Purkinje cell (primary cell): ENCODE results near the gene KATNBL1. TPM values are rescaled to one million over a fixed set of nuclear protein-coding genes. Genes with fewer than 3 reads are reported as not detected.

Source experiments
- polyA plus RNA-seq: library from polyadenylated mRNA; unstranded; fragments of >200 nt; fragmentation: Nextera tagmentation; gene quantifications from 2 replicates; pipeline ENCODE4 v1.2.1, GENCODE V29; 2014

Gene KATNBL1
- 26.5 and 30.7 TPM in 2 replicates for polyA plus RNA-seq

DNA sequence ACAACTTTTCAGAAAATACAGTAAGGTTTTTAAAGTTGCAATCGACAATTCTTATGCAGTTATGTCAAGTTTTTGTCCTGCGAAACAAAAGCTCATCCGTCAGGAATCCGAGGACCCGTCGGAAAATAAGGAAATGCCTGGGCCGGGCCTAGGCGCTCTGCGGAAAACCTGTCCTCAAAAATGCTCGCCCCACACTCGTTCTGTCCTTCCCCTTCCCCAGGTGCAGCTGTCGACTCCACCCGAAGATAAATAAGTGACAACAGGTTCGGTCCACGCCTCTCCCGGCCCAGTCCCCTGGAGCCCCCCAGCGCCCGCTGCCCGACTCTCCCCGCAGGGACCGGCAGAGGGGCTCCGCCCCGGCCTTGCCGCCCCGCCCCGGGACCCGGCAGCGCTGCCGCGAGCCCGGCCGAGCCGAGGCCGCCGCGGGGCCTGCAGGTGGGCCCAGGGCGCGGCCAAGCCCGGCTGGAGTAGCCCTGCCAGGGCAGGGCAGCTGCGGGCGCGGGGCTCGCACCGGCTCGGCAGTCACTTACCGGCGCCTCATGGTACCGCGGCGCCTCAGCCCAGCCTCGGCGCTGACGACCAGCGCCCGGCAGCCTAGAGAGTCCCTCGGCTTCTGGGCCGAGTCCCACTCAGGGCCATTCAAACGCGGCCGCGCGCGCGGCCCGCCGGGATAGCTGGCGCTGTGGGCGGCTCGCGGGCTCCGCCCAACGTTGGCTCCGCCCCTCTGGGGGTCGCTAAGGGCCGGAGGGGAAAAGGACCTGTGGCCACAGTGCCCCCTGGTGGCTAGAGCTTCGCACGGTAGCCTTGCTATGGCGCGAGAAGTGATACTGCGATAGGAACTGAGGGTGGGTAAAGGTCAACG is at the start of gene KATNBL1:
TSS of gene KATNBL1 (minus strand) at position 676 of the 862 bp plus-strand sequence. CDS start 46,420 bp downstream, outside the sequence.

DNA sequence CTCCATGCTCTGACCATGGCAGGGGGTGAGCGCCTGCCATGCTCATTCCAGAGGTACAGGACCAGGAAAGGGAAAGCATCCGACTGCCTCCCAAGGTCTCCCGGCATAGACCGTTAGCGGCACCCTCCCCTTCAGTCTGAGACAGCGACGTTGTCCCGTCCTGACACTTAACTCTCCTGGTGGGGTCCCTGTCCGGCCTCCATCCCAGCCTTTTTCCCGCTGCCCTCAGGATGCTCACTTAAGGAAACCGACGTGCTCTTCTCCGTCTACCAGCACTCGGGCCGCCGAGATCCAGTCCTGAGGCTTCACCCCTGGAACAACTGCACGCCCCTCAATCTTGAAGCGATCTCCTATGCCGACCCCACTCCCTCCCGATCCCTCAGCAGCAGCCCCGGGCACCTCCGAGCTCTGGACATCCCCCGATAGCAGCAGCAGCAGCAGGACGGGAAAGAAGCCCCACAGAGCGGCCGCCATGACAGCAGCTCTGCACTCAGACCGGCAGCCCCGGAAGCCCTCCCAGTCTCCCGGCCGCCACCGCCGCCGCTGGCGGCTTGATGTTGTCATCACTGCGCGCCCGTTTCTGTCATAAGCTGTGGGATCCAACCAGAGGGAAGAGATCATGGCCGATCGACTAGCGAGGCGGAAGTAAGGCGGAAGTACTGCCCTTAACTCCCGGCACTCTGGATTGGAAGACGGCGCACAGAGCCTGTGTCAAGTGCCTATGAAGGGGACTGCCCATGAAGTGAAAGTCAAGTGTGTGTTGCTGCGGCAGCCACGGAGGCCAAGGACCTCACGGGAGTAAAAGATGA is 108.3 kb downstream of the KATNBL1 start, which contains the start of the genes EMC7 and PGBD4:
TSS of gene EMC7 (minus strand) at position 497 of the 809 bp plus-strand sequence. CDS start at position 474, 23 bp downstream.
TSS of gene PGBD4 (plus strand) at position 718 of the 809 bp plus-strand sequence. CDS start 449 bp downstream, outside the sequence.

Other genes starting within 250 kb of the KATNBL1 start
- gene CHRM5, start 241.6 kb downstream of the KATNBL1 start, polyA plus RNA-seq: not detected in 2 replicates
- 8.6 and 9.9 TPM in 2 replicates for gene AVEN, start 170.9 kb downstream of the KATNBL1 start, polyA plus RNA-seq
- 280 and 322 TPM in 2 replicates for gene EMC7, start 108.2 kb downstream of the KATNBL1 start, polyA plus RNA-seq
- 1.9 and 2.9 TPM in 2 replicates for gene PGBD4, start 108.0 kb downstream of the KATNBL1 start, polyA plus RNA-seq
- 448 and 455 TPM in 2 replicates for gene EMC4, start 14.9 kb upstream of the KATNBL1 start, polyA plus RNA-seq
- 4.4 and 8.1 TPM in 2 replicates for gene SLC12A6, start 127.7 kb upstream of the KATNBL1 start, polyA plus RNA-seq
- 798 and 887 TPM in 2 replicates for gene NOP10, start 133.0 kb upstream of the KATNBL1 start, polyA plus RNA-seq
- gene NUTM1, start 133.2 kb upstream of the KATNBL1 start, polyA plus RNA-seq: not detected in 2 replicates
- gene LPCAT4, start 157.1 kb upstream of the KATNBL1 start, polyA plus RNA-seq: 376 and 516 TPM in 2 replicates
- gene GOLGA8A, start 227.7 kb upstream of the KATNBL1 start, polyA plus RNA-seq: 32.5 and 35.7 TPM in 2 replicates